HEK293 (cell line): ENCODE results near the gene ELAVL2.

ENCODE experiments used
- CTCF ChIA-PET: fragments of 350-600 bp; formaldehyde crosslinking; extraction: SDS; loops from one replicate; lab custom pipeline; 2021; ENCODE audit warnings: antibody characterized with exemption; lab: Yijun Ruan, JAX
- POLR2A ChIA-PET: fragments of 300-600 bp; formaldehyde crosslinking; extraction: SDS; loops from one replicate; lab custom pipeline; 2020; ENCODE audit warnings: antibody characterized with exemption, inconsistent platforms; lab: Yijun Ruan, JAX
- H3K27ac ChIP-seq: fragments of 200-500 bp; sonication (Bioruptor generic); 2 replicates; pipeline ENCODE4 v1.5.1; 2014; ENCODE audit warnings: low read depth, low read length, control low read depth, inconsistent platforms; ENCODE audit errors: extremely low read depth
- H3K36me3 ChIP-seq, 2 experiments: fragments of 200-500 bp in 1 of 2; sonication (Bioruptor generic) in 1 of 2; 1 replicate in 1 of 2; 2 replicates in 1 of 2; pipeline ENCODE4 v1.5.1; 2014 to 2017; ENCODE audit warnings: inconsistent platforms in 2 of 2, low read length in 2 of 2; ENCODE audit not compliant: control insufficient read depth in 2 of 2, insufficient read depth in 1 of 2
- H3K4me1 ChIP-seq: fragments of 200-500 bp; sonication (Bioruptor generic); 2 replicates; pipeline ENCODE4 v1.5.1; 2014; ENCODE audit warnings: mild to moderate bottlenecking, low read length, inconsistent platforms; ENCODE audit not compliant: control insufficient read depth, insufficient read depth
- H3K4me3 ChIP-seq: 2 replicates; pipeline ENCODE4 v1.5.1; 2011; ENCODE audit warnings: low read depth, mild to moderate bottlenecking, control low read depth, low read length, moderate library complexity
- H3K9me3 ChIP-seq: fragments of 200-500 bp; sonication (Bioruptor generic); 2 replicates; pipeline ENCODE4 v1.5.1; 2014; ENCODE audit warnings: low read depth, low read length, inconsistent platforms; ENCODE audit not compliant: control insufficient read depth, insufficient read depth
- MEIS1 ChIP-seq: sonication (generic); formaldehyde crosslinking; IDR thresholded peaks from 2 replicates; pipeline ENCODE4 v1.8.1; 2022; ENCODE audit warnings: missing genetic modification reagents, mild to moderate bottlenecking, borderline replicate concordance
- SCRT2 ChIP-seq: fragments of 450-650 bp; formaldehyde crosslinking; IDR thresholded peaks from 2 replicates; pipeline ENCODE4 v1.5.1; 2016; ENCODE audit warnings: missing biosample characterization, missing genetic modification characterization
- TCF7L2 ChIP-seq: IDR thresholded peaks from 2 replicates; pipeline ENCODE4 v1.6.1; 2011; ENCODE audit warnings: low read depth, mild to moderate bottlenecking, inconsistent platforms, low read length, moderate library complexity, borderline replicate concordance
- TRIM28 ChIP-seq: IDR thresholded peaks from 2 replicates; pipeline ENCODE4 v1.6.1; 2011; ENCODE audit warnings: low read length, control low read depth, borderline replicate concordance
- ZBTB11 ChIP-seq: fragments of 450-650 bp; formaldehyde crosslinking; conservative IDR thresholded peaks from 2 replicates; pipeline ENCODE4 v1.5.1; 2016; ENCODE audit warnings: low read depth, missing biosample characterization, missing genetic modification characterization
- ZBTB26 ChIP-seq: fragments of 450-650 bp; formaldehyde crosslinking; optimal IDR thresholded peaks from 2 replicates; pipeline ENCODE3; 2016; ENCODE audit warnings: missing biosample characterization, mild to moderate bottlenecking, missing genetic modification characterization
- ZBTB8A ChIP-seq: fragments of 450-650 bp; formaldehyde crosslinking; IDR thresholded peaks from 2 replicates; pipeline ENCODE4 v1.5.1; 2016; ENCODE audit warnings: missing biosample characterization, missing genetic modification characterization
- ZFP69B ChIP-seq: fragments of 450-650 bp; formaldehyde crosslinking; IDR thresholded peaks from 2 replicates; pipeline ENCODE4 v1.5.1; 2016; ENCODE audit warnings: missing biosample characterization, missing genetic modification characterization
- ZNF2 ChIP-seq: fragments of 450-650 bp; formaldehyde crosslinking; IDR thresholded peaks from 2 replicates; pipeline ENCODE4 v1.5.1; 2016; ENCODE audit warnings: missing biosample characterization, missing genetic modification characterization
- ZNF23 ChIP-seq: fragments of 450-650 bp; formaldehyde crosslinking; IDR thresholded peaks from 2 replicates; pipeline ENCODE4 v1.5.1; 2016; ENCODE audit warnings: missing biosample characterization, missing genetic modification characterization, borderline replicate concordance
- ZNF274 ChIP-seq, 2 experiments: fragments of 200-500 bp in 1 of 2; fragments of 450-650 bp in 1 of 2; sonication (Bioruptor generic) in 1 of 2; formaldehyde crosslinking in 1 of 2; IDR thresholded peaks; 2 replicates each; pipeline versions ENCODE4 v1.5.1 to v1.6.1; 2014 to 2016; ENCODE audit warnings: borderline replicate concordance in 1 of 2, inconsistent platforms in 1 of 2, low read length in 1 of 2, missing biosample characterization in 1 of 2, missing genetic modification characterization in 1 of 2
- ZNF335 ChIP-seq: fragments of 450-650 bp; formaldehyde crosslinking; conservative IDR thresholded peaks from 2 replicates; pipeline ENCODE4 v1.5.1; 2016; ENCODE audit warnings: missing biosample characterization, missing genetic modification characterization
- ZNF518A ChIP-seq: fragments of 450-650 bp; formaldehyde crosslinking; conservative IDR thresholded peaks from 2 replicates; pipeline ENCODE4 v1.5.1; 2016; ENCODE audit warnings: low read depth, missing biosample characterization, missing genetic modification characterization
- ZNF585B ChIP-seq: fragments of 450-650 bp; formaldehyde crosslinking; IDR thresholded peaks from 2 replicates; pipeline ENCODE4 v1.5.1; 2016; ENCODE audit warnings: missing biosample characterization, missing genetic modification characterization
- ZNF600 ChIP-seq: fragments of 450-650 bp; formaldehyde crosslinking; IDR thresholded peaks from 2 replicates; pipeline ENCODE4 v1.5.1; 2016; ENCODE audit warnings: missing biosample characterization, missing genetic modification characterization
- ZNF623 ChIP-seq: fragments of 450-650 bp; formaldehyde crosslinking; IDR thresholded peaks from 2 replicates; pipeline ENCODE4 v1.5.1; 2016; ENCODE audit warnings: missing biosample characterization, missing genetic modification characterization
- ZNF707 ChIP-seq: fragments of 450-650 bp; formaldehyde crosslinking; IDR thresholded peaks from 2 replicates; pipeline ENCODE4 v1.5.1; 2016; ENCODE audit warnings: missing biosample characterization, missing genetic modification characterization
- TF ChIP-seq, protein P1 (sequence below): fragments of 450-650 bp; formaldehyde crosslinking; IDR thresholded peaks from 2 replicates; pipeline ENCODE4 v1.5.1; 2016; ENCODE audit warnings: missing biosample characterization, missing genetic modification characterization

The ELAVL2 gene

DNA sequence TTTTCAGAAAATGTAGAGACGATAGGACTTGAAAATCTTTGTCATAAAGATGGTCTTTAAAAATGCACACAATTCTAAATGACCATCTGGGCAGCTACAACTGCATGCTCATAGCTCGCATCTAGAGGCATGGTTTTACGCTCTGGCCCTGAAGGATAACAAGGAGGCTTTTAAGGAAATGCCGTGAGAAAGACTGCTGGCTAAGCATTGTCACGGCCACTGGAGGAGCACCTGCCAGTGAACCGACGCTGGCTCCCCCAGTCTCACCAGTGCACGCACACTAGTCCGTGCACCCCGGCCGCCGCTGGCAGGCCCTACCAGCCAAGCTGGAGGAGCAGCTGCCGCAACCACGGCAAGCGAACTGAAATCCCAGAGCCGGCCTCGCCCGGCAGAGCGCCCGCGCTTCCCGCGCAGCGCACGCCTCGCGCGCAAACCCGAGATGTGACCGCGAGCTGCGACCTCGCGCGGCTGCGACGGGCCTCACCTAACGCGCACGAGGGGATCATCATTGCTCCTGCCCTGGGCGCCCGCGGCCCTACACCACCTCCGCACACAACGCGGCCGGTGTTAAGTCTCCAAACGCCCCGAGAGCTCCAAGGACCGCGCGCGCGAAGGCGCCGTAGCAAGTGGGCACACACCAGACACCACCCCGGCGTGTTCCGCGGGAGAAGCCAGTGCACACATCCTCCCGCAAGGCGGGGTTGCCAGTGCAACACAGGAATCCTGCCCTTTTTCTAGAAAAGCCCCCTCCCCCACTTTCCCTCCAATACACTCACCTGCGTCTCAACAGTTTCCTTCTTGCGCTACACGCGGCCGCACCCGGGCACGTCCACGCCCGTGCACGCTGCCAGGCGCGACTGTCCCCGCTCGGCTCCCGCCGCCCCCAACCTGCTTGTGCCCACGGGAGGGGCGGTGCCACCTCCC lies 5.3 kb downstream of the ELAVL2 start:
- H3K27ac ChIP-seq = peak overlapping the region; percentile 94
- ChIA-PET CTCF (interaction anchor here (0.6 to 1.2 kb wide), 5 partner anchors 52 to 996 kb away, joined by 3 to 6 read pairs (median 4); no protein-coding TSS in a partner anchor), POLR2A (interaction anchor here (0.6 to 2.0 kb wide), 8 partner anchors 8 to 137 kb away, joined by 4 to 11 read pairs (median 6); no protein-coding TSS in a partner anchor)
- no peaks in the 10 kb centered on the region for H3K9me3 ChIP-seq
- peaks cover 12% of the 10 kb centered on the region for H3K4me1 ChIP-seq
- TF ChIP-seq ZNF335 (peak; percentile 66), ZNF600 (tag by site-specific recombination) (0 out of 2 replicates have a peak, but pooled peaks have one; percentile 14), ZNF274 (IDR thresholded peaks at IDR 0.05; ENCODE audit: low read length) (no peak), ZNF274 (tag by site-specific recombination; IDR thresholded peaks at IDR 0.05; ENCODE audit: borderline replicate concordance) (no peak), MEIS1 (no peak), SCRT2 (tag by site-specific recombination) (0 out of 2 replicates have a peak, but pooled peaks have one; percentile 14), ZBTB11 (0 out of 2 replicates have a peak, but pooled peaks have one; percentile 9), ZBTB26 (peak; percentile 94), ZNF2 (0 out of 2 replicates have a peak, but pooled peaks have one; percentile 83)
- TF ChIP-seq, protein P1, sequence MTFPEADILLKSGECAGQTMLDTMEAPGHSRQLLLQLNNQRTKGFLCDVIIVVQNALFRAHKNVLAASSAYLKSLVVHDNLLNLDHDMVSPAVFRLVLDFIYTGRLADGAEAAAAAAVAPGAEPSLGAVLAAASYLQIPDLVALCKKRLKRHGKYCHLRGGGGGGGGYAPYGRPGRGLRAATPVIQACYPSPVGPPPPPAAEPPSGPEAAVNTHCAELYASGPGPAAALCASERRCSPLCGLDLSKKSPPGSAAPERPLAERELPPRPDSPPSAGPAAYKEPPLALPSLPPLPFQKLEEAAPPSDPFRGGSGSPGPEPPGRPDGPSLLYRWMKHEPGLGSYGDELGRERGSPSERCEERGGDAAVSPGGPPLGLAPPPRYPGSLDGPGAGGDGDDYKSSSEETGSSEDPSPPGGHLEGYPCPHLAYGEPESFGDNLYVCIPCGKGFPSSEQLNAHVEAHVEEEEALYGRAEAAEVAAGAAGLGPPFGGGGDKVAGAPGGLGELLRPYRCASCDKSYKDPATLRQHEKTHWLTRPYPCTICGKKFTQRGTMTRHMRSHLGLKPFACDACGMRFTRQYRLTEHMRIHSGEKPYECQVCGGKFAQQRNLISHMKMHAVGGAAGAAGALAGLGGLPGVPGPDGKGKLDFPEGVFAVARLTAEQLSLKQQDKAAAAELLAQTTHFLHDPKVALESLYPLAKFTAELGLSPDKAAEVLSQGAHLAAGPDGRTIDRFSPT = peak; percentile 75
- H3K36me3 ChIP-seq = no peaks in the 10 kb centered on the region
- peak overlapping the region; percentile 79 for H3K4me3 ChIP-seq

DNA sequence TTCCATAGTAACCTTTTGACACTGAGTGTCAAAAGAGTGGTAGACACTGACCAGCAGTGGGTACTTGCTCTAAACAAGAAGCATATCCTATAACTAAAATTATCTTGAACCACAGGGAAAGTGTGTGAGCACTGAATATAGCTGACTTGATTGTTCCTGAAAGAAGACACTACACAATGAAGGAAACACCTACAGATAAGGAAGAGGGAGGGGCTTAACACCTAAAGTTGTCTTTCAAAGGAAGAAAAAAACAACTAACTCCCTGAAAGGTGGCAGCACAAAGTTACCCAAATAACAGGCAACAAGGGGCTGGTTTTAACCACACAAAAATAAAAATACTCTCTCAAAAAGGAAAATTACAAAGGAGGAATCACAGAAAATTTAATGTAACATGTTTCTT lies 6.6 kb downstream of the ELAVL2 start:
- TF ChIP-seq ZNF585B (tag by site-specific recombination) (no peak), ZBTB8A (tag by site-specific recombination) (no peak), ZNF623 (tag by site-specific recombination) (no peak), TRIM28 (no peak), ZFP69B (tag by site-specific recombination) (no peak), TCF7L2 (no peak), ZNF707 (no peak), ZNF518A (tag by site-specific recombination) (no peak), ZNF23 (tag by site-specific recombination) (no peak)
- ChIA-PET CTCF (interaction anchor here (1.0 kb wide), 1 partner anchor 23 kb away, joined by 3 read pairs; no protein-coding TSS in a partner anchor), POLR2A (no interaction called here)
- H3K4me1 ChIP-seq = peaks cover 12% of the 10 kb centered on the region
- H3K27ac ChIP-seq = no peak overlapping the region
- no peaks in the 10 kb centered on the region for H3K9me3 ChIP-seq
- no peaks in the 10 kb centered on the region for H3K36me3 ChIP-seq
- H3K4me3 ChIP-seq = no peak overlapping the region
